HepG2 (cell line): ENCODE results near the gene IMMT. TPM values are rescaled to one million over a fixed set of nuclear protein-coding genes. Genes with fewer than 3 reads are reported as not detected.

Experiments
- ARNTL ChIP-seq: sonication (generic); formaldehyde crosslinking; IDR thresholded peaks from 2 replicates; pipeline ENCODE4 v1.4.0; 2020; ENCODE audit warnings: mild to moderate bottlenecking, missing genetic modification reagents
- BRD4 ChIP-seq: sonication (generic); formaldehyde crosslinking; IDR thresholded peaks from 2 replicates; pipeline ENCODE4 v1.4.0; 2020; ENCODE audit warnings: missing genetic modification reagents
- CBX2 ChIP-seq, 2 experiments: fragments of 200-600 bp in 1 of 2; sonication (generic); formaldehyde crosslinking in 1 of 2; IDR thresholded peaks; 2 replicates each; pipeline versions ENCODE4 v1.7.0 to v1.8.1; 2018 to 2022; ENCODE audit warnings: low read depth in 2 of 2, low read length in 1 of 2, mild to moderate bottlenecking in 1 of 2, missing genetic modification reagents in 1 of 2
- CENPX ChIP-seq: sonication (generic); formaldehyde crosslinking; IDR thresholded peaks from 2 replicates; pipeline ENCODE4 v1.9.0; 2021; ENCODE audit warnings: mild to moderate bottlenecking, missing genetic modification reagents, moderate library complexity
- EZH2 ChIP-seq: conservative IDR thresholded peaks from 2 replicates; pipeline ENCODE4 v1.6.1; 2012; ENCODE audit warnings: mild to moderate bottlenecking, low read depth, low read length, moderate library complexity
- KLF13 ChIP-seq: sonication (generic); formaldehyde crosslinking; IDR thresholded peaks from 2 replicates; pipeline ENCODE4 v1.4.0; 2020; ENCODE audit warnings: mild to moderate bottlenecking, missing genetic modification reagents
- NAIF1 ChIP-seq: sonication (generic); formaldehyde crosslinking; IDR thresholded peaks from 2 replicates; pipeline ENCODE4 v1.5.0; 2020; ENCODE audit warnings: mild to moderate bottlenecking, missing genetic modification reagents, borderline replicate concordance
- ONECUT2 ChIP-seq: sonication (generic); formaldehyde crosslinking; IDR thresholded peaks from 2 replicates; pipeline ENCODE4 v1.4.0; 2020; ENCODE audit warnings: missing genetic modification reagents
- RBFOX2 ChIP-seq: fragments of 200-400 bp; formaldehyde crosslinking; IDR thresholded peaks from 2 replicates; pipeline ENCODE4 v1.6.1; 2017; ENCODE audit warnings: low read depth, mild to moderate bottlenecking, low read length
- RBM22 ChIP-seq: fragments of 200-400 bp; formaldehyde crosslinking; optimal IDR thresholded peaks from 2 replicates; pipeline ENCODE3; 2017; ENCODE audit warnings: mild to moderate bottlenecking, low read length, moderate library complexity
- SIN3B ChIP-seq: fragments of 150-350 bp; IDR thresholded peaks from 2 replicates; pipeline ENCODE4 v1.6.1; 2014; ENCODE audit warnings: low read length
- SIX1 ChIP-seq: sonication (generic); formaldehyde crosslinking; IDR thresholded peaks from 2 replicates; pipeline ENCODE4 v1.4.0; 2020; ENCODE audit warnings: missing genetic modification reagents, borderline replicate concordance
- SUZ12 ChIP-seq: fragments of 150-350 bp; IDR thresholded peaks from 2 replicates; pipeline ENCODE4 v1.6.1; 2014; ENCODE audit warnings: low read depth, low read length
- ZMYM3 ChIP-seq: sonication (generic); formaldehyde crosslinking; IDR thresholded peaks from 2 replicates; pipeline ENCODE4 v1.5.1; 2020; ENCODE audit warnings: mild to moderate bottlenecking, missing genetic modification reagents
- ZNF10 ChIP-seq: sonication (generic); formaldehyde crosslinking; IDR thresholded peaks from 2 replicates; pipeline ENCODE4 v1.4.0; 2020; ENCODE audit warnings: mild to moderate bottlenecking, low read depth, missing genetic modification reagents, borderline replicate concordance
- ZNF326 ChIP-seq: sonication (generic); formaldehyde crosslinking; IDR thresholded peaks from 2 replicates; pipeline ENCODE4 v1.4.0; 2020; ENCODE audit warnings: missing genetic modification reagents, borderline replicate concordance
- ZNF549 ChIP-seq: sonication (generic); formaldehyde crosslinking; IDR thresholded peaks from 2 replicates; pipeline ENCODE4 v1.5.0; 2020; ENCODE audit warnings: missing genetic modification reagents
- ZNF713 ChIP-seq: sonication (generic); formaldehyde crosslinking; IDR thresholded peaks from 2 replicates; pipeline ENCODE4 v1.4.0; 2020; ENCODE audit warnings: mild to moderate bottlenecking, missing genetic modification reagents
- ZSCAN9 ChIP-seq: IDR thresholded peaks from 2 replicates; pipeline ENCODE4 v1.6.1; 2016; ENCODE audit warnings: borderline replicate concordance
- polyA plus RNA-seq, 8 experiments: library from polyadenylated mRNA; depleted of rRNA in 3 of 8; stranded (reverse) in 7 of 8; unstranded in 1 of 8; fragments of >200 nt; fragmentation: Illumina TruSeq in 4 of 8; extraction: Trizol in 4 of 8; gene quantifications; 2 replicates each; pipeline versions ENCODE4 v1.2.1 to v1.2.3, GENCODE V29; 2011 to 2016; ENCODE audit warnings: low read depth in 4 of 8, missing spikeins in 1 of 8, mixed read lengths in 1 of 8; ENCODE audit not compliant: insufficient read depth in 1 of 8
- total RNA-seq, 5 experiments: library from RNA; depleted of rRNA; stranded (reverse); fragments of >200 nt; fragmentation: Illumina TruSeq; extraction: Trizol; gene quantifications; 2 replicates each; pipeline ENCODE4 v1.2.3, GENCODE V29; 2016; ENCODE audit warnings: low read depth in 1 of 5
- TF ChIP-seq, protein P1 (sequence below): sonication (generic); formaldehyde crosslinking; IDR thresholded peaks from 2 replicates; pipeline ENCODE4 v1.4.0; 2020; ENCODE audit warnings: missing genetic modification reagents, borderline replicate concordance
- TF ChIP-seq, protein P2 (sequence below): IDR thresholded peaks from 2 replicates; pipeline ENCODE4 v1.6.1; 2016; ENCODE audit warnings: mild to moderate bottlenecking, missing biosample characterization, missing genetic modification reagents
- TF ChIP-seq, protein P3 (sequence below): sonication (generic); formaldehyde crosslinking; IDR thresholded peaks from 2 replicates; pipeline ENCODE4 v1.4.0; 2020; ENCODE audit warnings: missing genetic modification reagents
- TF ChIP-seq, protein P4 (sequence below): IDR thresholded peaks from 2 replicates; pipeline ENCODE4 v1.6.1; 2016
- TF ChIP-seq, protein P5 (sequence below): sonication (generic); formaldehyde crosslinking; IDR thresholded peaks from 2 replicates; pipeline ENCODE4 v1.4.0; 2020; ENCODE audit warnings: missing genetic modification reagents

IMMT gene
- total and polyA plus RNA-seq, 2 of the 13 experiments (the other 11 are each of a cell fraction or from before 2014, with no cell fraction given): 63.5 to 119 TPM

DNA sequence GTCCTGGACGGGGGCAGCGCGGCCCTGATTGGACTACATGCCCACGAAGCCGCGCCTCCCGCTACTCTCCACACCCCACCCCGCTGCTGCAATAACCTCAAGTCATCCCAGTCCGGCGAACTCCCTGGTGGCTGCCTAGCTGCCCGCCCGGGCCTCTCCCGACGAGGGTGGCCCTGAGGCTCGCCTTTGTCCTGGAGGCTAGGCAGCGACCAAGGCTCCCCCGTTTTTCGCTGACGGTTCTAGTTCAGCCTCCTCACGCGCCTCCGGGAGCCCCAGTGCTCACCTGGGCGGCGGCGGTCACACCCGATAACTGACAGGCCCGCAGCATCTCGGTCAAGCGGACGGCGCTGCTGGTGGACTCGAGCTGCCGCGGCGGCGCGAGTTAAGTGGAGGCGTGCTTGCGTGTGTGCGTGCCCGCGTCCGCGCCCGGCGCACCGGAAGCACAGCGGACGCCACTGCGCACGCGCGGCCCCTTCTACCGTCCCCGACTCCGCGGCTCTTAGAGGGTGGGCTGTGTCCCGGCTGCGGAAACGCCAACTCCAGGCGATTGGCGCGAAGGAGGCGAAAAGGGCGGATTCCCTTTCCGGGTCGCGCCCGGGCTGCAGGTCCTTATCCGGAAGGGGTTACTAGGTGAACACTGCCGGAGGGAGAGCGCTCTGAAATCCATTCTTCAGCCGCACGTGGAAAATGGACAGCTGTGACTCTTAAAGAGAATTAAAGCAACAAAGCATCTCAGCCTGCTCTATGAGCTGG, at the start of gene IMMT (continued):
- TF ChIP-seq, protein P1, sequence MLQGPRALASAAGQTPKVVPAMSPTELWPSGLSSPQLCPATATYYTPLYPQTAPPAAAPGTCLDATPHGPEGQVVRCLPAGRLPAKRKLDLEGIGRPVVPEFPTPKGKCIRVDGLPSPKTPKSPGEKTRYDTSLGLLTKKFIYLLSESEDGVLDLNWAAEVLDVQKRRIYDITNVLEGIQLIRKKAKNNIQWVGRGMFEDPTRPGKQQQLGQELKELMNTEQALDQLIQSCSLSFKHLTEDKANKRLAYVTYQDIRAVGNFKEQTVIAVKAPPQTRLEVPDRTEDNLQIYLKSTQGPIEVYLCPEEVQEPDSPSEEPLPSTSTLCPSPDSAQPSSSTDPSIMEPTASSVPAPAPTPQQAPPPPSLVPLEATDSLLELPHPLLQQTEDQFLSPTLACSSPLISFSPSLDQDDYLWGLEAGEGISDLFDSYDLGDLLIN (CRISPR knock-in tag): peak; percentile 84; the same call in 1 of the 2 replicates
- TF ChIP-seq ONECUT2 (CRISPR knock-in tag) (0 out of 2 replicates have a peak, but pooled peaks have one; percentile 7), CENPX (CRISPR knock-in tag) (no peak), ZSCAN9 (CRISPR knock-in tag) (peak; percentile 59), ZNF549 (0 out of 2 replicates have a peak, but pooled peaks have one; percentile 12), ZNF10 (CRISPR knock-in tag) (no peak), SUZ12 (no peak), ARNTL (peak; percentile 79; the same call in 1 of the 2 replicates), ZNF326 (CRISPR knock-in tag) (0 out of 2 replicates have a peak, but pooled peaks have one; percentile 54), CBX2 (IDR thresholded peaks at IDR 0.05; ENCODE audit: low read depth, low read length) (no peak), CBX2 (CRISPR knock-in tag; IDR thresholded peaks at IDR 0.05; ENCODE audit: low read depth) (peak; percentile 59; the same call in 1 of the 2 replicates), NAIF1 (CRISPR knock-in tag) (peak; percentile 90), ZMYM3 (CRISPR knock-in tag) (no peak), RBM22 (peak; percentile 57), BRD4 (peak; percentile 82), EZH2 (no peak), RBFOX2 (peak; percentile 100), SIX1 (CRISPR knock-in tag) (no peak), KLF13 (CRISPR knock-in tag) (peak; percentile 37; the same call in 1 of the 2 replicates), SIN3B (no peak), ZNF713 (CRISPR knock-in tag) (peak; percentile 80; the same call in 1 of the 2 replicates)
- TF ChIP-seq, protein P2, sequence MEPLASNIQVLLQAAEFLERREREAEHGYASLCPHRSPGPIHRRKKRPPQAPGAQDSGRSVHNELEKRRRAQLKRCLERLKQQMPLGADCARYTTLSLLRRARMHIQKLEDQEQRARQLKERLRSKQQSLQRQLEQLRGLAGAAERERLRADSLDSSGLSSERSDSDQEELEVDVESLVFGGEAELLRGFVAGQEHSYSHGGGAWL (CRISPR knock-in tag): peak; percentile 94
- TF ChIP-seq, protein P3, sequence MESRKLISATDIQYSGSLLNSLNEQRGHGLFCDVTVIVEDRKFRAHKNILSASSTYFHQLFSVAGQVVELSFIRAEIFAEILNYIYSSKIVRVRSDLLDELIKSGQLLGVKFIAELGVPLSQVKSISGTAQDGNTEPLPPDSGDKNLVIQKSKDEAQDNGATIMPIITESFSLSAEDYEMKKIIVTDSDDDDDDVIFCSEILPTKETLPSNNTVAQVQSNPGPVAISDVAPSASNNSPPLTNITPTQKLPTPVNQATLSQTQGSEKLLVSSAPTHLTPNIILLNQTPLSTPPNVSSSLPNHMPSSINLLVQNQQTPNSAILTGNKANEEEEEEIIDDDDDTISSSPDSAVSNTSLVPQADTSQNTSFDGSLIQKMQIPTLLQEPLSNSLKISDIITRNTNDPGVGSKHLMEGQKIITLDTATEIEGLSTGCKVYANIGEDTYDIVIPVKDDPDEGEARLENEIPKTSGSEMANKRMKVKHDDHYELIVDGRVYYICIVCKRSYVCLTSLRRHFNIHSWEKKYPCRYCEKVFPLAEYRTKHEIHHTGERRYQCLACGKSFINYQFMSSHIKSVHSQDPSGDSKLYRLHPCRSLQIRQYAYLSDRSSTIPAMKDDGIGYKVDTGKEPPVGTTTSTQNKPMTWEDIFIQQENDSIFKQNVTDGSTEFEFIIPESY: 0 out of 2 replicates have a peak, but pooled peaks have one; percentile 14
- TF ChIP-seq, protein P4, sequence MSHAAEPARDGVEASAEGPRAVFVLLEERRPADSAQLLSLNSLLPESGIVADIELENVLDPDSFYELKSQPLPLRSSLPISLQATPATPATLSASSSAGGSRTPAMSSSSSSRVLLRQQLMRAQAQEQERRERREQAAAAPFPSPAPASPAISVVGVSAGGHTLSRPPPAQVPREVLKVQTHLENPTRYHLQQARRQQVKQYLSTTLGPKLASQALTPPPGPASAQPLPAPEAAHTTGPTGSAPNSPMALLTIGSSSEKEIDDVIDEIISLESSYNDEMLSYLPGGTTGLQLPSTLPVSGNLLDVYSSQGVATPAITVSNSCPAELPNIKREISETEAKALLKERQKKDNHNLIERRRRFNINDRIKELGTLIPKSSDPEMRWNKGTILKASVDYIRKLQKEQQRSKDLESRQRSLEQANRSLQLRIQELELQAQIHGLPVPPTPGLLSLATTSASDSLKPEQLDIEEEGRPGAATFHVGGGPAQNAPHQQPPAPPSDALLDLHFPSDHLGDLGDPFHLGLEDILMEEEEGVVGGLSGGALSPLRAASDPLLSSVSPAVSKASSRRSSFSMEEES: no peak
- TF ChIP-seq, protein P5, sequence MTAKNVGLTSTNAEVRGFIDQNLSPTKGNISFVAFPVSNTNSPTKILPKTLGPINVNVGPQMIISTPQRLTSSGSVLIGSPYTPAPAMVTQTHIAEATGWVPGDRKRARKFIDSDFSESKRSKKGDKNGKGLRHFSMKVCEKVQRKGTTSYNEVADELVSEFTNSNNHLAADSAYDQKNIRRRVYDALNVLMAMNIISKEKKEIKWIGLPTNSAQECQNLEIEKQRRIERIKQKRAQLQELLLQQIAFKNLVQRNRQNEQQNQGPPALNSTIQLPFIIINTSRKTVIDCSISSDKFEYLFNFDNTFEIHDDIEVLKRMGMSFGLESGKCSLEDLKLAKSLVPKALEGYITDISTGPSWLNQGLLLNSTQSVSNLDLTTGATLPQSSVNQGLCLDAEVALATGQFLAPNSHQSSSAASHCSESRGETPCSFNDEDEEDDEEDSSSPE (CRISPR knock-in tag): peak; percentile 96
